A549 (cell line): ENCODE results near the gene NR5A2. TPM values are rescaled to one million over a fixed set of nuclear protein-coding genes. Genes with fewer than 3 reads are reported as not detected.

Source experiments
- ATAC-seq, 2 experiments: fragments of 200-7000 bp in 1 of 2; fragments of >200 bp in 1 of 2; cut with Nextera tagmentation in 1 of 2; cut with Tn5 transposase in 1 of 2; 3 replicates each; pipeline versions ENCODE4 v1.8.0 to v1.9.1; 2018 to 2020; ENCODE audit warnings: mild to moderate bottlenecking in 1 of 2, moderate library complexity in 1 of 2
- CTCF ChIA-PET: fragments of 300-600 bp; sonication (Branson Sonifier 250); formaldehyde crosslinking; extraction: SDS; loops from one replicate; lab custom pipeline; 2021; ENCODE audit warnings: antibody characterized with exemption, inconsistent platforms; lab: Yijun Ruan, JAX
- POLR2A ChIA-PET: fragments of 350-600 bp; formaldehyde crosslinking; extraction: SDS; loops from one replicate; lab custom pipeline; 2021; ENCODE audit warnings: antibody characterized with exemption, inconsistent platforms; lab: Yijun Ruan, JAX
- DNase-seq, 2 experiments: peaks; one replicate each; pipeline versions ENCODE4 v3.0.0 to v3.0.0-alpha.2; 2011 to 2016; ENCODE audit warnings: low read depth in 1 of 2, low spot score in 1 of 2
- FAIRE-seq: peaks from 2 replicates; lab custom pipeline; 2011; peaks lifted over from hg19 to GRCh38; lab: Jason Lieb, UNC
- H3K27ac ChIP-seq, 2 experiments: fragments of >200 bp; sonication (Bioruptor Twin); formaldehyde crosslinking; 3 replicates each; pipeline ENCODE4 v1.5.1; 2016 to 2017
- H3K4me1 ChIP-seq: fragments of >200 bp; sonication (Bioruptor Twin); formaldehyde crosslinking; 3 replicates; pipeline ENCODE4 v1.6.1; 2016
- H3K4me2 ChIP-seq: fragments of >200 bp; sonication (Bioruptor Twin); formaldehyde crosslinking; 3 replicates; pipeline ENCODE4 v1.6.1; 2016
- H3K4me3 ChIP-seq: fragments of >200 bp; sonication (Bioruptor Twin); formaldehyde crosslinking; 3 replicates; pipeline ENCODE4 v1.5.1; 2016
- H3K9me3 ChIP-seq: fragments of >200 bp; sonication (Bioruptor Twin); formaldehyde crosslinking; 3 replicates; pipeline ENCODE4 v1.6.1; 2016
- EHF ChIP-seq: fragments of 250-450 bp; sonication (Bioruptor Pico); IDR thresholded peaks from 2 replicates; pipeline ENCODE4 v1.5.0; 2020; ENCODE audit warnings: mild to moderate bottlenecking
- EHMT2 ChIP-seq: fragments of 200-600 bp; sonication (generic); IDR thresholded peaks from 2 replicates; pipeline ENCODE4 v1.6.1; 2016; ENCODE audit warnings: antibody characterized with exemption, low read depth, mild to moderate bottlenecking, moderate library complexity
- EP300 ChIP-seq, 2 experiments: fragments of >200 bp; sonication (Bioruptor Twin); formaldehyde crosslinking; IDR thresholded peaks; 2 replicates in 1 of 2; 3 replicates in 1 of 2; pipeline ENCODE4 v1.6.1; 2016 to 2017
- ESRRA ChIP-seq: fragments of 150-350 bp; IDR thresholded peaks from 2 replicates; pipeline ENCODE4 v1.6.1; 2014; ENCODE audit warnings: mild to moderate bottlenecking, low read length, borderline replicate concordance
- FOSB ChIP-seq: fragments of 250-450 bp; sonication (Bioruptor Pico); IDR thresholded peaks from 2 replicates; pipeline ENCODE4 v1.5.0; 2020; ENCODE audit warnings: mild to moderate bottlenecking, moderate library complexity
- FOSL2 ChIP-seq, 2 experiments: fragments of 450-650 bp in 1 of 2; fragments of >200 bp in 1 of 2; sonication (Bioruptor Twin) in 1 of 2; formaldehyde crosslinking; IDR thresholded peaks; 2 replicates each; pipeline versions ENCODE4 v1.5.0 to v1.6.1; 2016 to 2020; ENCODE audit warnings: mild to moderate bottlenecking in 1 of 2, moderate library complexity in 1 of 2
- HEYL ChIP-seq: fragments of 250-450 bp; sonication (Bioruptor Pico); IDR thresholded peaks from 2 replicates; pipeline ENCODE4 v1.8.0; 2021; ENCODE audit warnings: mild to moderate bottlenecking, moderate library complexity
- HOXA7 ChIP-seq: fragments of 250-450 bp; sonication (Bioruptor Pico); IDR thresholded peaks from 2 replicates; pipeline ENCODE4 v1.5.0; 2020; ENCODE audit warnings: mild to moderate bottlenecking, moderate library complexity
- HOXB5 ChIP-seq: fragments of 250-450 bp; sonication (Bioruptor Pico); IDR thresholded peaks from 2 replicates; pipeline ENCODE4 v1.5.0; 2020; ENCODE audit warnings: mild to moderate bottlenecking, moderate library complexity
- JUNB ChIP-seq: fragments of >200 bp; sonication (Bioruptor Twin); formaldehyde crosslinking; IDR thresholded peaks from 2 replicates; pipeline ENCODE4 v1.6.1; 2016
- KDM1A ChIP-seq: fragments of 200-600 bp; sonication (generic); IDR thresholded peaks from 2 replicates; pipeline ENCODE4 v1.6.1; 2016; ENCODE audit warnings: low read depth, mild to moderate bottlenecking
- MYC ChIP-seq: IDR thresholded peaks from 2 replicates; pipeline ENCODE4 v1.6.1; 2012; ENCODE audit warnings: mild to moderate bottlenecking, inconsistent platforms, low read length, improper control_type of control experiment, borderline replicate concordance
- PHF8 ChIP-seq: fragments of 200-600 bp; sonication (generic); IDR thresholded peaks from 2 replicates; pipeline ENCODE4 v1.6.1; 2016; ENCODE audit warnings: low read depth, mild to moderate bottlenecking, antibody characterized with exemption, moderate library complexity, borderline replicate concordance
- TP53 ChIP-seq: fragments of 250-450 bp; sonication (Bioruptor Pico); IDR thresholded peaks from 2 replicates; pipeline ENCODE4 v1.5.0; 2021; ENCODE audit warnings: mild to moderate bottlenecking, moderate library complexity
- ZC3H11A ChIP-seq: fragments of 450-650 bp; IDR thresholded peaks from 2 replicates; pipeline ENCODE4 v1.6.1; 2014; ENCODE audit warnings: antibody characterized with exemption, mild to moderate bottlenecking
- WGBS: methylation state at CpG from one replicate; pipeline ENCODE4 v1.1.6; 2017; ENCODE audit errors: missing lambda C conversion rate; 5-methylcytosine and 5-hydroxymethylcytosine counted together
- polyA plus RNA-seq, 4 experiments: library from polyadenylated mRNA; depleted of rRNA in 3 of 4; stranded (reverse); fragments of >200 nt; fragmentation: RNase III in 1 of 4; extraction: RNeasy Plus Mini Kit Qiagen cat#74134 plus additional on column Dnase treatment in 1 of 4; gene quantifications; 2 replicates in 3 of 4; 3 replicates in 1 of 4; pipeline ENCODE4 v1.2.3, GENCODE V29; 2011 to 2017
- TF ChIP-seq, protein P1 (sequence below): fragments of 250-450 bp; sonication (Bioruptor Pico); IDR thresholded peaks from 2 replicates; pipeline ENCODE4 v1.5.0; 2020; ENCODE audit warnings: low read depth, mild to moderate bottlenecking, moderate library complexity
- TF ChIP-seq, protein P2 (sequence below): fragments of 250-450 bp; sonication (Bioruptor Pico); IDR thresholded peaks from 2 replicates; pipeline ENCODE4 v1.5.0; 2021; ENCODE audit warnings: mild to moderate bottlenecking, moderate library complexity, borderline replicate concordance

The NR5A2 gene
- polyA plus RNA-seq, 2 of the 4 experiments (the other 2 are of a cell fraction): 12.0 to 24.1 TPM

DNA sequence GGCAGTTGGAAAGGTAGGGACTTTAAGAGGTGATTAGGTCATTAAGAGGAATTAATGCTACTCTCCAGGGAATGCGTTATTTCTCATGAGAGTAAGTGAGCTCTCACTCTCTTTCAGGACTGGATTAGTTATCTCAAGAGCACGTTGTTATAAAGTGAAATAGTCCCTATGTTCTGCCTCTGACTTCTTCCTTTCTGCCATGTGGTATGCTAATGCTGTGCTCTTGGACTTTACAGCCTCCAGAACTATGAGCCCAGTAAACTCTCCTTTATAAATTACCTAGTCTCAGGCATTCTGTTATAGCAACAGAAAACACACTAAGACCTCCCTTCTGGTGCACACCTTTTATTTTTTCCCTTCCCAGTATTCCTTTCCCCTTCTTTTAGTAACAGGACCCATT lies 187.8 kb downstream of the NR5A2 start:
- FAIRE-seq (no peak), DNase-seq (no peak)
- H3K4me3 ChIP-seq: no peak overlapping the region
- POLR2A ChIA-PET: no interaction called here
- H3K9me3 ChIP-seq: no peaks in the 10 kb centered on the region
- H3K4me1 ChIP-seq: no peaks in the 10 kb centered on the region
- TF ChIP-seq KDM1A (no peak), EP300 (IDR thresholded peaks at IDR 0.05) (no peak), MYC (no peak), TP53 (CRISPR knock-in tag) (no peak), PHF8 (no peak), ESRRA (no peak)
- TF ChIP-seq, protein P1, sequence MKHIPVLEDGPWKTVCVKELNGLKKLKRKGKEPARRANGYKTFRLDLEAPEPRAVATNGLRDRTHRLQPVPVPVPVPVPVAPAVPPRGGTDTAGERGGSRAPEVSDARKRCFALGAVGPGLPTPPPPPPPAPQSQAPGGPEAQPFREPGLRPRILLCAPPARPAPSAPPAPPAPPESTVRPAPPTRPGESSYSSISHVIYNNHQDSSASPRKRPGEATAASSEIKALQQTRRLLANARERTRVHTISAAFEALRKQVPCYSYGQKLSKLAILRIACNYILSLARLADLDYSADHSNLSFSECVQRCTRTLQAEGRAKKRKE (CRISPR knock-in tag): no peak
- TF ChIP-seq, all 56 proteins: peak for 0
- CTCF ChIA-PET: no interaction called here
- Histone ChIP-seq H3K4me2 (no peak overlapping the region), H3K27ac (no peak overlapping the region)
- 51% methylated on average over 2 of the region's 2 CpGs for WGBS
- no peak for ATAC-seq

DNA sequence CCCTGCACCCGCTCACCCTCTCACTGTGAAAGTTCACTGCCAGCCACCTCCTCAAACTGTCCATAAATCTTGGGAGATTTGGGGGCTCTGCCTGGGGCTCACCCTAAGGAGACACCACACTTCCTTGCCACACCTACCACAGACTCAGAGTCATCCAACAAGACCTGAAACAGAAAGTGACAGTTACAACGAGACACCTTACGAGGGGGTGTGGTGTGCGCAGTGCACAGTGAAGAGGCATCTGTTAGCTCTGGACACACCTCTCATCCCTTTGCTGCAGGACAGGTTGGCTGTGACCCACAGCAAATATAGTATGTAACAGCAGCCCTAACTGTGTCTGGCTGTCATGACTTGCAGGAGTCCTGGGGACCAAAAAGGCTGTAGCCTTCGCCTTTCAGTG lies 190.2 kb downstream of the NR5A2 start:
- Histone ChIP-seq H3K4me2 (no peak overlapping the region), H3K4me1 (no peaks in the 10 kb centered on the region)
- TF ChIP-seq ZC3H11A (no peak), JUNB (no peak), FOSB (CRISPR knock-in tag) (no peak), ESRRA (no peak)
- TF ChIP-seq, protein P2, sequence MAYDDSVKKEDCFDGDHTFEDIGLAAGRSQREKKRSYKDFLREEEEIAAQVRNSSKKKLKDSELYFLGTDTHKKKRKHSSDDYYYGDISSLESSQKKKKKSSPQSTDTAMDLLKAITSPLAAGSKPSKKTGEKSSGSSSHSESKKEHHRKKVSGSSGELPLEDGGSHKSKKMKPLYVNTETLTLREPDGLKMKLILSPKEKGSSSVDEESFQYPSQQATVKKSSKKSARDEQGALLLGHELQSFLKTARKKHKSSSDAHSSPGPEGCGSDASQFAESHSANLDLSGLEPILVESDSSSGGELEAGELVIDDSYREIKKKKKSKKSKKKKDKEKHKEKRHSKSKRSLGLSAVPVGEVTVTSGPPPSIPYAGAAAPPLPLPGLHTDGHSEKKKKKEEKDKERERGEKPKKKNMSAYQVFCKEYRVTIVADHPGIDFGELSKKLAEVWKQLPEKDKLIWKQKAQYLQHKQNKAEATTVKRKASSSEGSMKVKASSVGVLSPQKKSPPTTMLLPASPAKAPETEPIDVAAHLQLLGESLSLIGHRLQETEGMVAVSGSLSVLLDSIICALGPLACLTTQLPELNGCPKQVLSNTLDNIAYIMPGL: no peak
- TF ChIP-seq, all 56 proteins: peak for 0
- FAIRE-seq (no peak), ATAC-seq (no peak), DNase-seq (no peak)
- ChIA-PET POLR2A (no interaction called here), CTCF (no interaction called here)
- Histone ChIP-seq H3K9me3 (no peaks in the 10 kb centered on the region), H3K27ac (no peak overlapping the region), H3K4me3 (no peak overlapping the region)
- WGBS: 86% methylated on average over 5 of the region's 5 CpGs

DNA sequence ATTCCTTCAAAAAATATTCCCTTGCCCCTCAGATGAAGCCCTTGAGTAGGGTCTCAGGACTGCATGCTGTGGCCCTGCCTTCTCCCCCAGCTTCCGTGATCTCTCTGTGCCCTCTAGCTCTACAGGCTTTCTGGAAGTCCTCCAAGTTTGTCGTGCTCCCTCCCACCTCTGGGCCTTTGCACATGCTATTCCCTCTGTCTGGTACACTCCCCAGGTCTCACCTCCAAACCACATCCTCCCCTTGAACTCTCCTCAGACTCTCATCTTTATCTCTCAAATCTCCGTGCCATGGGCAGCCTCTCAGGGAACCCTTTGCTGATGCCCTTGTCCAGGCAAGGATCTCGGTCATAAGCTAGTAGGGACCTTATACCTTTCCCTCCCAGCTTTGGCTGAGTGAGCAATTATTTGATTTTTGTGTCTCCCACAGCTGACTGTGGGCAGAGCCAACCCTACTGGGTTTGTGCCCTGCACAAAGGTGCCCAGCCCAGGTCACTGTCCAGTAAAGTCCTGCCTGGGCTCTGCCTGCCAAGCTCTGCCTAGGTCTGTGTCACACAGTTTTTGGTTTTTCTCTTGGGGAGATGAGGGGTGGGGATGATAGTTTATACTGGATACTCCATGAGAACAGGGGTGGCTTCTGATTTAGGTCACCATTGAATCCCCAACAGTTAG lies 194.2 kb downstream of the NR5A2 start:
- no peak for ATAC-seq
- TF ChIP-seq EHMT2 (no peak), EP300 (IDR thresholded peaks at IDR 0.05) (no peak), HEYL (no peak), FOSL2 (IDR thresholded peaks at IDR 0.05) (no peak), FOSL2 (CRISPR knock-in tag; IDR thresholded peaks at IDR 0.05) (no peak), HOXB5 (CRISPR knock-in tag) (no peak), JUNB (no peak), TP53 (CRISPR knock-in tag) (no peak), KDM1A (no peak), EHF (CRISPR knock-in tag) (no peak), HOXA7 (CRISPR knock-in tag) (no peak)
- Histone ChIP-seq H3K27ac (no peak overlapping the region), H3K4me1 (no peaks in the 10 kb centered on the region), H3K4me3 (no peak overlapping the region), H3K4me2 (no peak overlapping the region), H3K9me3 (no peaks in the 10 kb centered on the region)
- ChIA-PET CTCF (interaction anchor here (1.5 to 1.6 kb wide), 2 partner anchors 19 to 288 kb away, joined by 3 read pairs; no protein-coding TSS in a partner anchor), POLR2A (no interaction called here)
- 66% methylated on average over 4 of the region's 4 CpGs for WGBS
- no peak for FAIRE-seq
- DNase-seq: no peak
